EL (cell line): ENCODE data around the gene RLIM.

Experiments
- DNase-seq: peaks from one replicate; pipeline ENCODE4 v3.0.0-alpha.2; 2016

Gene RLIM

GRCh38 chrX:74535408-74536151 lies 78.8 kb downstream of the RLIM start:
- DNase-seq: peak; percentile 76
